Right renal pelvis (tissue), 4 donors: ENCODE results near the gene CLN3. TPM values are rescaled to one million over a fixed set of nuclear protein-coding genes. Genes with fewer than 3 reads are reported as not detected.
"Not testable (repeated sequence)": the region's sequence is repeated elsewhere in the genome, so short reads cannot be mapped to it uniquely, and the experiment has no call there.

Experiments
- DNase-seq, 4 donors: peaks; one replicate each; pipeline ENCODE4 v3.0.0-alpha.2; 2013; ENCODE audit warnings: low read depth in 4 of 4, low spot score in 3 of 4, missing footprints in 1 of 4
- polyA plus RNA-seq, 4 donors: library from polyadenylated mRNA; unstranded; fragments of 120-200 nt; gene quantifications; one replicate each; pipeline ENCODE4 v1.2.1, GENCODE V29; 2013; ENCODE audit not compliant: insufficient read length in 4 of 4

The CLN3 gene
- 10 to 100 TPM; 31.2 to 44.9 (median 36.6) TPM for polyA plus RNA-seq

DNA sequence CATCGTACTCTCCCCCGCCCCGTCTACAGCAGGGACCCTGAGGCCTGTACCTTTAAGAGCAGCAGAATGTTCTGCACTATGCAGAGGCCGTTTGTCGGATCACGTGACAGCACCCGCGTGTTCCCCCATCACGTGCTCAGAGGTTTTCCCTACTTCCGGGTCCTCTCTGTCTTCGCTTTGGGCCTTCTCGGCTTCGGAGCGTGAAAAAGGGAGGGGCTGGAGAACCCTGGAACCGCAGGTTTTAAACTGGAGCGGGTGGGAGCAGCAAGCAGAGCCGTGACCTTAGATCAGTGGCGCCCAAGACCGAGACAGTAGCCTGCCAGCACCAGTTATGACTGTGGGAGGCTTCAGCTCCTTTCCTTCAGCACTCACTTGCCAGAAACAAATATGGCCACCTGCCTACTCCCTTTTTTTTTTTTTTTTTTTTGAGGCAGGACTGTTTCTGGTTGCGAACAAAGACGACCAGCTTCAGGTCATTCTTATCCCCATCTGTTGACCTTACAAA, at the start of gene CLN3:
TSS of gene CLN3 (minus strand) at position 105 of the 505 bp plus-strand sequence. CDS start 315 bp downstream, outside the sequence.
- peak; percentile 89 to 94 (median 92) for DNase-seq

DNA sequence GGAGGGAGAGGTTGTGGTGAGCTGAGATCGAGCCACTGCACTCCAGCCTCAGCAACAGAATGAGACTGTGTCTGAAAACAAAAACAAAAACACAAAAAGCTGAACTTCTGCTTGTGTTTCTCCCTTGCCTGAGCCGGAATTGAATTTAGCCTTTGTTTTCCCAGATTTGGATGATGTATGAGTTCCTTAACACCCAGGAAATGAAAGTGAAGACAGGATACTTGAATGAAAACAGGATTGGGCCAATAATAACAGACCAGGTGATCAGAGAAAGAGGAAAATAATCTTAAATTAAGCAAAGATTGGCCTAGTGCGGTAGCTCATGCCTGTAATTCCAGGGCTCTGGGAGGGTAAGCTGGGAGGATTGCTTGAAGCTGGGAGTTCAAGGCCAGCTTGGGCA, 48.5 kb upstream of the CLN3 start:
- no peak for DNase-seq

DNA sequence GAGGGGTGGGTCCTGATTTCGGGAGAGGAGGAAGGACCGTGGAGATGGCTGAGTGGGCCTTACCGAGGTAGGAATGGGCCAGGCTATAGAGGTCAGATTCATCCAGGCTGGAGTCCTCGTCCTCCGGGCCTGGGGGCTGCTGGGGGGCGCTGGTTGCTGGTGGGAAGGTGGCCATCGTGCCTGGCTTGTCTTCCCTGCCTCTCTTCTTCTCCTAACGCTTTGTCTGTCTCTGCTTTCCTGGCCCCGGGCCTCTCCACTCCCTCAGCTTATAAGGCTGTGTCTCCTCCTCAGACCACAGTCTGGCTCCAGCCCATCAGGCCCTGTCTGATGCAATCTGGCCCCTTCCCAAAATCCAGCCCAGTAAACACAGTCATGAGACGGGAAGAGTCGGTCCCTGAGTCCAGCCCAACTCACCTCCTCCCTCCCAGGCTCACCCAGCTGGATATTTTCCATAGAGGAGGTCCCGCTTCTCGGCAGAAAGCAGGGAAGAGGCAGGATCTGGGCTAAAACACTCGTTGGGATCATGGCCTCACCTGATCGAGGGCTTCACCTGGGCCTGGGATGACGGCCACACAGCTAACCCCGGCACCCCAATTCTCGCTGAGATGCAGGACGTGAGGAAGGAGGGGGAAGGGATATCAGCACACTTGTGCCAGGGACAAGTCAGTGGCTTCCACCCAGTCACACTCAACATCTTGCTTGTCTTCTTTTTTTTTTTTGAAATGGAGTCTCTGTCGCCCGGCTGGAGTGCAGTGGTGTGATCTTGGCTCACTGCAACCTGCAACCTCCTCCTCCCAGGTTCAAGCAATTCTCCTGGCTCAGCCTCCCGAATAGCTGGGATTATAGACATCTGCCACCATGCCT, 47.1 kb upstream of the CLN3 start, which contains the start of gene NUPR1:
TSS of gene NUPR1 (minus strand) at position 242 of the 864 bp plus-strand sequence. CDS start at position 175, 67 bp downstream.
- DNase-seq = peak; percentile 45 to 57 (median 53)

DNA sequence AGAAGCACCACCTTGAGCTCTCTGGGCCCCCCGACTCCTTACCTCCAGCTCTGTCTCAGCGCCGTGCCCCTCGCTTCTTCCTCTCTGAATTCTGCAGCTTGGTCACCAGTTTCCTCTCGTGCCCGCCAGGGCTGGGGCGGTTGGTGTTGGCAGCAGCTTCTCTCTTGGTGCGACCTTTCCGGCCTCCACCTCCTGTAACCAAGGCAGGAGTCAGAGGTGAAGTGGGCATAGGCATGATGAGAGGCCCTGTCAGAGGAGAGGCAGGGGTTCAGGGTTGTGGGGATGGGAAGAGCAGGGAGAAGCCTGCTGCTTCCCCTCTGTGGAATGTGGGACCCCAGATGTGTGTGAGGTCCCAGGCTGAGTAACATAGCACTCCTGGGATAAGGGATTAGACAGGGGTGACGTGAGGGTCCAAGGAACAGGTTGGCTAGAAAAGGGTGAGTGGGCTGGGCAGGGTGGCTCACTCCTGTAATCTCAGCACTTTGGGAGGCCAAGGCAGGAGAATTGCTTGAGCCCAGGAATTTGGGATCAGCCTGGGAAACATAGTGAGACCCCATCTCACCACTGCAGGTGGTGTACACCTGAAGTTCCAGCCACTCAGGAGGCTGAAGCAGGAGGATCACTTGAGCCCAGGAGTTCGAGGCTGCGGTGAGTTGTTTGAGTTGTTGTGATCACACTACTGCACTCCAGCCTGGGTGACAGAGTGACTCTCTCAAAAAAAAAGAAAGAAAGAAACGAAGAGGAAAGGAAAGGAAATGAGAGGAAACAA, 46.3 kb upstream of the CLN3 start:
- no peak for DNase-seq

DNA sequence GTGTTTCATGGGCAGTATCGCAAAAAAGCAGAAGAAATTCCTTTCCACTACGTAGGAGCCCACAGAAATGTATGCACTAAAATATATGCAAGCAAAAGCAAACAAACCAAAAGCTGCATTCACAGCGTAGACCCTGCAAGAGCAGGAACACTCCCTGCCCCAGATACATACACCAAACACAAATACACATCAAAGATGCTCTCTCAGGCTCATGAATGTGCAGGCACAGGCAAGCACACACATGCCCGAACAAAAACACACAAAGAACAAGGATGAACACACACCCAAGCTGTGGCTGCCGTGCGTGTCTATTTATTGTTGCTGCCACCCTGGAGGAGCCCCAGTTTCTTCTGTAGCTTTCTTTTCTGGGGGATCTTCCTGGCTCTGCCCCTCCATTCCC, 45.2 kb upstream of the CLN3 start:
- no peak for DNase-seq

DNA sequence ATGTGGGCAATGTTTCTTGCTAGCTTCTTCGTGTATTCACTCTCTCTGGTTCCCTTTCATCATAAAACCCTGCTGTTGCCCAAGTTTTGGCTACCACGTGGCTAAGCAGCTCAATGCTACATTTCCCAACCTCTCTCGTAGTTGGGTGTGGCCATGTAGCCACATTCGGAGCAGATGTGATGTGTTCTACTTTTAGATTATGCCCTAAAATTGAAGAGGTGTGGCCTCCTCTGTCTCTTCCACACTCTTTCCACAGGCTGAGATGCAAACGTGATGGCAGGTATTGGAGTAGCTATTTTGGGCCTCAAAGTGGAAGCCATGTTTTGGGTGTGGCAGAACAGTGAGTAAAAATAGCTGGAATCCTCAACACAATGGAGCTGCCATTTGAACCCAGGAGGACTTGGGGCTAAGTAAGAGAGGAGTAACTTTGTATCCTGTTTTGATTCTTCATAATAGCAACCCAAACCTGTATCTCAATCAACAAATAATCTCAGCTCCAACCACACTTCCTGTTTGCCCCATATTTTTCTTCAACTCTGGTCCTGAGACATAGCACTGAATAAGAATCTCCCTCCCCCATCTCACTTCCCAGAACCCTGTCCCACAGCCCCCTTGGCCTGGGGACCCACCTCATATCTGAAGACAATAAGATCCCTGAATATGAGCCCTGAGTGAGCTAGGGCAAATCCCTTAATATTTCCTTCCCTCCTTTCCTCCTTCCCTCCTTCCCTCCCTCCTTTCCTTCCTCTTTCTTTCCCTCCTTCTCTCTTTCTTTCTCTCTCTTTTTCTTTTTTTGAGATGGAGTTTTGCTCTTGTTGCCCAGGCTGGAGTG, 42.9 kb upstream of the CLN3 start:
- no peak for DNase-seq

DNA sequence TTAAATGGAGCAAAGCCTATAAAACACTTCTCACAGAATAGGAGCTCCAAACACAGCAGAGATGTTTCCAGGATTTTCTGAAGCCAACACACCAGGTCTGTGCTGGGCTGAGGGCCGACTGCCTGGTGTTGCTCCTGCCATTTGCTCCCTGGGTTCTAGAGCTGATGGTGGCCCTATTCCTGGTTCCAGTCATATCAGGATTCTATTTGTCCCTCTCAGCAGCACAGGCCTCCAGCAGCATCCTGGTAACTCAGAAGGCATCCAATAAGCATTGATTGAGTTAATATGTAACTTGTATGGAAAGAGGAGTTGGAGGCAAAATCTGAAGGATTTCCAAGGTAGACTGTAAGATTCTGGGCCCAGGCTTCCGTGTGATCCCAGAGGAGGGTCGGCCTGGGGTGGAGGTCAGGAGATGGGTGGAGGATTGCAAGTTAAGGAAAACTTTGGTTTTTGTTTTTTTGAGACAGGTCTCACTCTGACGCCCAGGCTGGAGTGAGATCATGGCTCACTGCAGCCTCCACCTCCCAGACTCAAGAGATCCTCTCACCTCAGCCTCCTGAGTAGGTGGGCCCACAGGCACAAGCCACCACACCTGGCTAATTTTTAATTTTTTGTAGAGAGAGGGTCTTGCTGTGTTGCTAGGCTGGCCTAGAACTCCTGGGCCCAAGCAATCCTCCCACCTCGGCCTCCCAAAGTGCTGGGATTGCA, 41.2 kb upstream of the CLN3 start:
- DNase-seq = no peak

DNA sequence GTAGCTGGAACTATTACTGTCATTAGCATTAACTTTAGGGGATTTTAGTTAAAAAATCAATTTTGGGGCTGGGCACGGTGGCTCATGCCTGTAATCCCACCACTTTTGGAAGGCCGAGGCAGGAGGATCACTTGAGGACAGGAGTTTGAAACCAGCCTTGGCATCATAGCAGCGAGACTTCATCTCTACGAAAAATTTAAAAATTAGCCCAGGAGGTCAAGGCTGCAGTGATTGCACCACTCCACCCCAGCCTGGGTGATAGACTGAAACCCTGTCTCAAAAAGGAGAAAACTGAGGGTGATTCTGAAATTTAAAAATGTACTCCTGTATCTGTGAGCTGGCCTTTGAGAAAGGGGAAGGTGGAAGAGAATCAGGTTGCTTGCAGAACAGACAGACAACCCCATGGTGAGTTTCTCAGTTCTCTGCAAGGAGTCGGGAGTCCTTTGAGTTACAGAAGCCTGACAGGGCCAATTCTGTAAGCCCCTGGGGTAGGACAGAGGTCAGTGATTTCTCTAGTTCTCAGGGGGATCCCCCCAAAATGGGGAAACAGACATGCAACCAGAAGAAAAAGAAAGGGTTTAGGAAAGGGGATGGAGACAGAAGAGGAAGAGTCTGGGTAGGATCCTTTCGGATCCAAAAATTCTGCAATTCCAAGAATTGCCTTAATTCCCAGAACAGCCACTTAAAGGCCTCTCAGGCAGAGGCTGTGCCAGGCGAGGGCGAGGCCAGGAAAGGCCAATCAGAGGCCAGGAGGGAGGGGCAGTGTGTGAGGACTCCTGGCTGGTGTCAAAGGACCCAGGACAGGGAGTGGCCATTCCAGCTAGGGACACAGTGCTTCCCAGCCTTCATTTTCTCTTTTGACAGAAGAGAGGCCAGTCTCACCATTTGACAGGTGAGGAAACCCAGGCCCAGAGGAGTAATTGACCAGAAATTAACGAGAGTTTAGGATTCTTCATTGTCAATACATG, 40.2 kb upstream of the CLN3 start:
- DNase-seq = no peak

DNA sequence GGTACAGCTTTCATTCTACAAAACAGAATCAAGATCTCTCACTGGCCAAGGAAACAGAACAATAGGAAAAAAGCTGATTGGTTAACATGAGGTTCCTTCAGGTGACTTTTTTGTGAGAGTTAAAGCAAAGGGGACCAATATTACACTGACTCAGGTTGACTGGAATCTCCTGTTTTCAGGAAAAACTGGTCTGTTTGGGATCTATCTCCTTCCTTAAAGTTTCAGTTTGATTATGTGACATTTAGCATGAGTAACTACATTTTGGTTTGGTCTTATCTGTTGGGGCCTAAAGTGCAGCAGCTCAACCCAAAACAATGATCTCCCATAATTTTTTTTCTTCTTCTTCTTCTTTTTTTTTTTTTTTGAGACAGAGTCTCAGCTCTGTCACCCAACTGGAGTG, 37.2 kb upstream of the CLN3 start:
- DNase-seq = no peak

DNA sequence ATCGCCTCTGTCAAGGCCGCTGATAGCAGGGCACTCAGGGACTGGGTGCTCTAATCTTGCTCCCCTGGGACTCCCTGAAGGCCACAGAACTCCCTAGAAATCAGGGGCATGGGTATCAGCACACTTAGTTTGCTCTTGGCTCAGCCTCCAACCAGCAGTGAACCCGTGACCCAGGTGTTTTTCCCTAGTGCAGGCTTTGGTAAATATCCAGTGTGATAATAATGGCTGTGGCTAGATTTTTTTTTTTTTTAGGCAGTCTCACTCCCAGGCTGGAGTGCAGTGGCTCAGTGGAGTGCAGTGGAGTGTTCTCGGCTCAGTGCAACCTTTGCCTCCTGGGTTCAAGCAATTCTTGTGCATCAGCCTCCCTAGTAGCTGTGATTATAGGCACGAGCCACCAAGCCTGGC, 36.6 kb upstream of the CLN3 start:
- DNase-seq = no peak

DNA sequence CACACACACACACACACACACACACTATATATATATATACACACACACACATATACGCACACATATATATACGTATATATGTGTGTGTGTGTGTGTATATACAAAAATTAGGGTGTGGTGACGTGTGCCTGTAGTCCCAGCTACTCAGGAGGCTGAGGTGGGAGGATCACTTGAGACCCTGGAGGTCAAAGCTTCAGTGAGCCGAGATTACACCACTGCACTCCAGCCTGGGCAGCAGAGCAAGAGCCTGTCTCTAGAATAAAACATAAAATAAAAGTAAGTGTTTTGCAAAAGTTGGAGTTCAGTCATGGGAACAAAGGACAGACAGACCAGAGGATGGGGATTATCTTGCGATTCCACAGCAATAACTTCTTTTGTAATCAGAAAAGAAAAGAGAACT, 36.1 kb upstream of the CLN3 start:
- no peak for DNase-seq

DNA sequence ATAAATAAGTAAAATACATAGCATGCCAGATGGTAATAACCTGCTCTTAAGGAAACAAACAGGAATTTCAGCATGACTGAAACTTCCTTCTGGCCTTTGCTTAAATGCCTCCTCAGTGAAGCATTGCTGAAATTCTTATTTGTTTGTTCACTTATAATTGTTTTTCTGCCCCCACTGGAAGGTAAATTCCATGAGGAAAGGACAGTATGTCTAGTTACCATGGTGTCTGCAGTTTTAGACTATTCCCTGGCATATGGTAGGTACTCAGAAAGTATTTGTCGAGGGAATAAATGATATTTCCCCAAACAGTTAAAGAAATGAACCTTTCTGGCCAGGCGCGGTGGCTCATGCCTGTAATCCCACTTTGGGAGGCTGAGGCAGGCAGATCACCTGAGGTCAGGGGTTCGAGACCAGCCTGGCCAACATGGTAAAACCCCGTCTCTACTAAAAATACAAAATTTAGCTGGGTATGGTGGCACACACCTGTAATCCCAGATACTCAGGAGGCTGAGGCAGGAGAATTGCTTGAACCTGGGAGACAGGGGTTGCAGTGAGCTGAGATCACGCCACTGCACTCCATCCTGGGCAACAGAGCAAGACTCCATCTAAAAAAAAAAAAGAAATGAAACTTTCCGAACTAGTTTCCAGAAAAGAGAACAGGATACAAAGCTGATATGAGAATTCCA, 35.4 kb upstream of the CLN3 start:
- not testable (repeated sequence) for DNase-seq

DNA sequence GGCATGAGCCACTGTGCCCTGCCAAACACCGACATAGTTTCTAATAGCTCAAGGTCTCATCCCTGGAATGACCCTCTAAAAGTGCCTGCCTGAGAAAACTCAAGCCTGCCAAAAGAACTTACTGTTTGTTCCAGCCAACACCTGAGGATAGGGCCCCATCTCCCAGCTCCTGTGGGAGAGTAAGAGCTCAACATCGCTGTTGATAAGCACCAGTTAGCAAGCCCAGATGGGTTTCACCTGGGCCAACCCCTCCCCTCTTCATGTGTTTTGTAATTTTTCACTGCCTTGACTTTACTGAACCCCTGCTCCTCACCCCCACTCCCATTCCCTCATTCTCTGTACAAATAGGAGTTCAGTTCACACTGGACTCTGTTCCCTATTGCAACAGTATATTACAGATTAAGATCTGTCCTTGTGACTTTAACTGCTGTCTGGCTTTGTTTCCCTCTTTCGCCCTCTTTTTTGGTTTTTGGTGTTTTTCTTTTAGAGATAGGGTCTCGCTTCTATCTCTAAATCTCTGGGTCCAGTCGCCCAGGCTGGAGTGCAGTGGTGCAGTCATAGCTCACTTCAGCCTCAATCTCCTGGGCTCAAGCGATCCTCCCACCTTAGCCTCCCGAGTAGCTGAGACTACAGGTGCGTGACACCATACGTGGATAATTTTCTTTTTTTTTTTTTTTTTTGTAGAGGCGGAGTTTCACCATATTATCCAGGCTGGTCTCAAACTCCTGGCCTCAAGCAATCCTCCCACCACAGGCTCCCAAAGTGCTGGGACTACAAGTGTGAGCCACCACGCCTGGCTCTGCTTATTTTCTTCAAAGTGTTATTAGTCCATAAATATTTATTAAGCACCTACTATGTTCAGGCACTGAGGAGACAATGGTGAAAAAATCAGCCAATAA, 34.6 kb upstream of the CLN3 start:
- DNase-seq = no peak

DNA sequence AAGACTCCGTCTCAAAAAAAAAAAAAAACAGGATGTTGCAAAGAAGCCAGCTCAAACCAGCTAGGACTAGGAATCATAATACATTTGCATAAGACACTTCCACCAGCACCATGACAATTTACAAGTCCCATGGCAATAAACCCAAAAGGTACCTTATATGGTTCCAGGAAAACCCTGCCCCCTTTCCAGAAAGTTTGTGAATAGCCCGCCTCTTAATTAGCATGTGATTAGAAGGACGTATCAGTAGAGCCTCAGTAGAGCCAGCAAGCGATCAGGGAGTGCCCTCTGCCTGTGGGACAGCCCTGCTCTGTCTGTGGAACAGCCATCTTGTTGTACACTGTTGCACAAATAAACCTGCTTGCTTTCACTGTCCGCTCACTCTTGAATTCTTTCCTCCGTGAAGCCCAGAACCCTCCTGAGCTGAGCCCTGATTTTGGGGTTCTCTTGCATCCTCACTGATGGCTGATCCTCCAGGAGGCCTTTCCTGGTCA, 32.9 kb upstream of the CLN3 start:
- no peak for DNase-seq

DNA sequence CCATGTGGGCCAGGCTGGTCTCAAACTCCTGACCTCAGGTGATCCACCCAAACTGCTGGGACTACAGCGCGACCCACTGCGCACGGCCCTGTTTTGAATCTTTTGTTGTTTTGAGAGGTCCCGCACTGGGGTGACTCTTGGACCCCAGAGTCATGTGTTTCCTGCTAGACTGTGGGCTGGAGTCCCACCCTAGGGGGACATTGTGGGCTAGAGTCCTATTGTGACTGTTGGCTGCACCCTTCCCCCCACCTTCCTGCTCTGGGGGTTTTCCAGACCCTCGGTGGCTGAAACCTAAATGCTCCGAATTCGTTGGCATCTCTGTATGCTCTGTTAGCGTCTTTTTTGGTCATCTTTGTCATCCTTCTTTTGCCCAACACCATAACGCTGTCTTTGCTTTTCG, 30.9 kb upstream of the CLN3 start:
- DNase-seq = no peak

DNA sequence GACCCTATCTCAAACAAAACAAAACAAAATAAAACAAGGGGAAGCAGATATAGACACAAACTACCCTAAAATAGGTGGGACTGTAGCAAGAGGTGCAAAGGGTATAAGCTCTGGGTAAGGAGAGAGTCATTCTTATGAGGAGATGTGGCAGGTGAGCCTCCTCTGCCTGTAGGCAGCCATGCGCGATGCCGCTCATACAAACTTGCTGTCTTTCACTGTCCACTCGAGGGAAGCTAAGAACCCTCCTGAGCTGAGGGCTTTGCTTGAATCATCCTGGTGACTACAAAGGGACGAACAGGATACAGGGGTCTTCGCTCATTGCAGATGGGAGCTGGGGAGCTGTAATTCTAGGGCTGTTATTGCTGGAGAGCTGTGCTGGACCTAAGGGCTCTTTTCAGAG, 29.6 kb upstream of the CLN3 start:
- DNase-seq = no peak

DNA sequence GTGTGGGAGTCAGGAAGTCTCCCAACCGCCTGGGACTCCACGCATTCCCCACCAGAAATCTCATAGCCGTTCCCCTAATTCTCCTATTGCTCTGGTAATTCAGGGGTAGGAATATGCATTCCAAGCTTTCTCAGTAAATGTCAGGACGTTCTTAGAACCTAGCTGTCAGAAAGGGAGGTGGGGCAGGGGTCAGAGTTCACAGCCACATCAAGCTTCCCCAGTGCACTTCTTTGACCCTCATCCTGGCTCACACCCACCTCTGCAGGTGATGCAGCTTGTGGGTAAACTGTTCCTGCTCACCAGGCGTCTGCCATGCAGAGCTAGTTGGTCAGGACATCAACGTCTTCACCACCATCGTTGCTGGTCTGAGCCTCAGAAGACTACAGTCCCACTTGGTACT, 28.8 kb upstream of the CLN3 start:
- no peak for DNase-seq
